NT2/D1 (cell line): Measurements from ENCODE around the gene VPS35.

Source experiments
- DNase-seq: peaks from one replicate; pipeline ENCODE4 v3.0.0-alpha.2; 2011; ENCODE audit warnings: low read depth, low spot score
- H3K27me3 ChIP-seq: 2 replicates; pipeline ENCODE4 v1.6.0; 2011; ENCODE audit warnings: mild to moderate bottlenecking; ENCODE audit not compliant: insufficient read length, insufficient read depth
- H3K36me3 ChIP-seq: 2 replicates; pipeline ENCODE4 v1.6.1; 2011; ENCODE audit warnings: mild to moderate bottlenecking, low read length, mixed read lengths; ENCODE audit not compliant: insufficient read depth, insufficient read length
- H3K4me1 ChIP-seq: 2 replicates; pipeline ENCODE4 v1.5.1; 2011; ENCODE audit not compliant: insufficient read depth, insufficient read length
- H3K4me3 ChIP-seq: 2 replicates; pipeline ENCODE4 v1.5.1; 2011; ENCODE audit warnings: low read depth; ENCODE audit not compliant: insufficient read length
- H3K9ac ChIP-seq: 2 replicates; pipeline ENCODE4 v1.6.0; 2011; ENCODE audit warnings: low read depth; ENCODE audit not compliant: insufficient read length
- H3K9me3 ChIP-seq: 2 replicates; pipeline ENCODE4 v1.5.1; 2011; ENCODE audit warnings: mild to moderate bottlenecking, low read length; ENCODE audit not compliant: insufficient read depth
- SUZ12 ChIP-seq: IDR thresholded peaks from 2 replicates; pipeline ENCODE4 v1.6.1; 2011; ENCODE audit not compliant: insufficient read length, insufficient read depth; ENCODE audit errors: extremely low read depth
- YY1 ChIP-seq: IDR thresholded peaks from 2 replicates; pipeline ENCODE4 v1.6.1; 2011; ENCODE audit not compliant: insufficient read length, insufficient read depth
- ZNF274 ChIP-seq: IDR thresholded peaks from 2 replicates; pipeline ENCODE4 v1.6.1; 2011; ENCODE audit warnings: mild to moderate bottlenecking, low read depth, low read length

Gene VPS35

DNA sequence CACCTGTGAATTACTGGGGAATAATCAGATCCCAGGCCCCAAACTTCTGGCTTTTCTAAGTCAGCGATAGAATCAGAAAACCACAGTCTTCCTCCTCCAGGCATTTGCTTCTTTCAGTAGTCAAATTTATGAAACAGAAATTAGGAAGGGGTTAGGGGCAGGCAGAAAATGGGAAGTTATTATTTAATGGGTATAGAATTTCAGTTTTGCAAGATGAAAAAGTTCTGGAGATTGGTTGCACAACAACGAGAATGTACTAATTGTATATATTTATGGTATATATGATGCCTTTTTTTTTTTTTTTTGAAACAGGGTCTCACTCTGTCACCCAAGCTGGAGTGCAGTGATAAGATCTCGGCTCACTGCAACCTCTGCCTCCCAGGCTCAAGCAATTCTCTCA is 23.9 kb upstream of the VPS35 start:
- Histone ChIP-seq H3K4me1 (no peaks in the 10 kb centered on the region), H3K9ac (no peak overlapping the region), H3K36me3 (no peaks in the 10 kb centered on the region), H3K9me3 (no peaks in the 10 kb centered on the region), H3K4me3 (no peak overlapping the region), H3K27me3 (no peaks in the 10 kb centered on the region)
- TF ChIP-seq YY1: no peak
- no peak for TF ChIP-seq ZNF274
- TF ChIP-seq SUZ12: no peak
- no peak for DNase-seq

DNA sequence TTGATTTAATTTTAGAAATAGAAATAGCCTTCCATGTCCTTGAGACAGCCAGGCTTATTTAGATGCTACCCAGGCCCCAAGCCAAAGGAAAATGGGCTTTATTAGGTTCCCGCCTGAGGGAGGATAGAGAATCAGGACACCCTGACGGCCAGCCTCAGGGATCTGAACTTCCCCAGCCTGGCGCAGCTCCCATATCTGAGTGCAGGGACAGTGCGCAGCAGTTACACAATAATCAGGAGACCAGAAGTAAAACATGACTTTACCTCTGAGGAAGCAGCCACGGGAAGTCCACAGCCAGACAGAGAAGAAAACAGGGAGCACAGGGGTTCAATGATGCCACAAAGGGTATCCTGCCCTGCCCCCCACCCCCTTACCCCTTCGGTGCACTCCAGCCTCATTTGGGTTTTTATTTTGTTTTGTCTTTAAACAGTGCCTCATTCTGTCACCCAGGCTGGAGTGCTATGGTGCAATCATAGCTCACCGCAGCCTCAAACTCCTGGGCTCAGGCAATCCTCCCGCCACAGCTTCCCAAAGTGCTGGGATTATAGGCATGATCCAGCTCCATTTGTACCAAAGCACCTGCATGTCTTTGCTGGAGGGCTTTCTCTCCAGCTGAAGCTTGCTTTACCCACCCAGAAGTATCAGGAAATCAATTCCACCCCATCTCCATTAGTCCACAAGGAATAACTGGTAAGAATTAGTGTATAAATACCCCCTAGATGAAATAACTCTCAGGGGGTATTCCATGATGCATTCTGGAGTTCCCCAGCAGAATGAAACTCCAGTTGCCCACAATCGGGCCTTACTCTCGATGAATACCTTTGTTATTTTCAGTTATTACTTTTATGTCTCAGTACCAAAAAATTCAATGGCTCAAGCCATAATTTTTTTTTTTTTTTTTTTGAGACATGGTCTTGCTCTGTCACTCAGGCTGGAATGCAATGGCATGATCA is 22.4 kb upstream of the VPS35 start:
- DNase-seq: no peak
- Histone ChIP-seq H3K27me3 (no peaks in the 10 kb centered on the region), H3K9me3 (no peaks in the 10 kb centered on the region), H3K4me3 (no peak overlapping the region), H3K36me3 (no peaks in the 10 kb centered on the region), H3K9ac (no peak overlapping the region), H3K4me1 (no peaks in the 10 kb centered on the region)
- no peak for TF ChIP-seq YY1
- TF ChIP-seq SUZ12: no peak
- TF ChIP-seq ZNF274: no peak

DNA sequence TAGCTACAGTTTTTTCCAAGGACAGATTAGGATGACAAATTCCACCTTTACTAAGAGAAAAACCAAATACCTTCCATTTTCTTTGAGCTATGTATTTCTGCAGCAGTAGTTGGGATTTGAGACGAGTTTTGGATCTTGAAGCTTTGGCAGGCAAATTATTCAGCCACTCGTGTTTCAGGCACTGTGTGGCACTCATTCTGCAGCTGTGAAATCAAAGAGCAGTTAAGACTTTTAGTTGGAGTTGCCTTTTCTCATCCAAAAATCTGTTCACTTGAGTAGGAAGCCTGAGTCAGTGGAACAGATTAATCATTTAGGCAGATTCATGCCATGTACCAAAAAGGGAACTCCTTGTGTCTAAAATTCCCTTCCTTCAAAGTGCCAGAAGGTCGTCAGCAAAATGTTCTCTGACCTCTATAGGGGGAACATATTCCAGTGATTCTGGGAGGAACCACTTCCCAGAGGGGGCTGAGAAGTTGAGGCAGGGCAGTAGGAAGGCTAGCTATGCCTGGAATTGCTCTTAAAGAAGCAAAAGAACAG is 20.6 kb upstream of the VPS35 start:
- Histone ChIP-seq H3K36me3 (no peaks in the 10 kb centered on the region), H3K27me3 (no peaks in the 10 kb centered on the region), H3K4me3 (no peak overlapping the region), H3K9ac (no peak overlapping the region), H3K4me1 (no peaks in the 10 kb centered on the region), H3K9me3 (no peaks in the 10 kb centered on the region)
- TF ChIP-seq SUZ12: no peak
- TF ChIP-seq ZNF274: no peak
- no peak for TF ChIP-seq YY1
- DNase-seq: no peak

DNA sequence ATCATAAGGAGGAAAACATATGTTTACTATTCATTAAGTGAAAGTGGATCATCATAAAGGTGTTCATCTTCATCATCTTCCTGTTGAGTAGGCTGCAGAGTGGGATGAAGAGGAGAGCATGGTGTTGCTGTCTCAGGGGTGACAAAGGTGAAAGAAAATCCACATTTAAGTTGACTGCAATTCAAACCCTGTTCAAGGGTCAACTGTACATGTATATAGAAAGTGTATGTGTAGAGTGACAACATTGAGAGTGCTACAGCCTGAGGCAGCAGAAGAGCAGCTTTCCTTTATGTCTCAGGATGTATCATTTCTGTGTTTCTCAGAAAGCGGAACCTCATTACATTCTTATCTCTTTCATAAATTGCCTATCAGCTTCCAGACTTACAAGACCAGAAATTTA is 17.7 kb upstream of the VPS35 start:
- H3K9ac ChIP-seq: no peak overlapping the region
- H3K27me3 ChIP-seq: no peaks in the 10 kb centered on the region
- peaks cover 2% of the 10 kb centered on the region for H3K36me3 ChIP-seq
- no peak for DNase-seq
- H3K4me1 ChIP-seq: no peaks in the 10 kb centered on the region
- H3K4me3 ChIP-seq: no peak overlapping the region
- no peaks in the 10 kb centered on the region for H3K9me3 ChIP-seq
- TF ChIP-seq YY1 (no peak), ZNF274 (no peak), SUZ12 (no peak)

DNA sequence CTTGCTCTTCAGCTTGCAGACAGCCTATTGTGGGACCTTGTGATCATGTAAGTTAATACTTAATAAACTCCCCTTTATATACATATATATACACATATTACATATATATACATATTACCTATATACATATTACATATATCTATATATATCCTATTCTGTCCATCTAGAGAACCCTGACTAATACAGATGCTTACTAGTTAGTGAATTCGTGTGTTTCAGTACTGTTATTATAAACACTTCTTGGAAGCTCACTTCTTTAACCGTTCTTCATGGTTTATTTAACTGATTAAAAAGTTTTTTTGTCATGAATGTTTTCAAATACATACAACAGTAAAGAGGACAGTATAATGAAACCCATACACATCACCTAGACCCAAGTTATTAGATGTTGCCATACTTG is 13.1 kb upstream of the VPS35 start:
- Histone ChIP-seq H3K9me3 (no peaks in the 10 kb centered on the region), H3K36me3 (peaks cover 37% of the 10 kb centered on the region), H3K4me3 (no peak overlapping the region), H3K27me3 (no peaks in the 10 kb centered on the region), H3K4me1 (no peaks in the 10 kb centered on the region), H3K9ac (no peak overlapping the region)
- DNase-seq: no peak
- no peak for TF ChIP-seq YY1
- no peak for TF ChIP-seq ZNF274
- no peak for TF ChIP-seq SUZ12

DNA sequence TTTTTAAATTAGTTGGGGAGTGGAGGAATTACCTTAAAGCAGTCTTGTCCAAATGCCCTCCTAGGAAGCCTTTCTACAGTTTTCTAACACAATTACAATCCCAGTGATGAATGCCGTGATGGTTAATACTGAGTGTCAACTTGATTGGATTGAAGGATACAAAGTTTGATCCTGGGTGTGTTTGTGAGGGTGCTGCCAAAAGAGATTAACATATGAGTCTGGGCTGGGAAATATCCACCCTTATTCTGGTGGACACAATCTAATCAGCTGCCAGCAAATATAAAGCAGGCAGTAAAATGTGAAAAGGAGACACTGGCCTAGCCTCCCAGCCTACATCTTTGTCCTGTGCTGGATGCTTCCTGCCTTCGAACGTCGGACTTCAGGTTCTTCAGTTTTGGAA is 12.6 kb upstream of the VPS35 start:
- TF ChIP-seq ZNF274: no peak
- TF ChIP-seq YY1: no peak
- no peak for TF ChIP-seq SUZ12
- no peak overlapping the region for H3K9ac ChIP-seq
- H3K27me3 ChIP-seq: no peaks in the 10 kb centered on the region
- no peak overlapping the region for H3K4me3 ChIP-seq
- no peak for DNase-seq
- H3K9me3 ChIP-seq: no peaks in the 10 kb centered on the region
- no peaks in the 10 kb centered on the region for H3K4me1 ChIP-seq
- peaks cover 41% of the 10 kb centered on the region for H3K36me3 ChIP-seq

DNA sequence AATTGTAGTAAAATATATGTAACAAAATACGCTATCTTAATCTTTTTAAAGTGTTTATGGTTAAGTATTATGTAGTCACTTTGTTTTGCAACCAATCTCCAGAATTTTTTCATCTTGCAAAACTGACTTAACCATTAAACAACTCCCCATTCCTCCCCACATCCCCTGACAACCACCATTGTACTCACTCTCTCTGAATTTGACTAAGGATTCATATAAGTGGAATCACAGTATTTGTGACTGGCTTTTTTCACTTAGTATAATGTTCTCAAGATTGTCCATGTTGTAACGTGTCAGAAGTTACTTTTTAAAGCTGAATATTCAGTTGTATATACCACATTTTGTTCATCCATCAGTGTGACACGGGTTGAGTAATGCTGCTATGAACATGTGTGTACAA is 11.1 kb upstream of the VPS35 start:
- no peak overlapping the region for H3K4me3 ChIP-seq
- peaks cover 57% of the 10 kb centered on the region for H3K36me3 ChIP-seq
- TF ChIP-seq ZNF274 (no peak), SUZ12 (no peak), YY1 (no peak)
- no peaks in the 10 kb centered on the region for H3K9me3 ChIP-seq
- no peak overlapping the region for H3K9ac ChIP-seq
- H3K4me1 ChIP-seq: no peaks in the 10 kb centered on the region
- DNase-seq: no peak
- H3K27me3 ChIP-seq: no peaks in the 10 kb centered on the region
